Measurements from ENCODE around the gene MTHFSD.

Gene MTHFSD

GRCh38 chr16:86510465-86511261 is 44.4 kb downstream of the MTHFSD start, which contains the start of gene FOXF1:
TSS of gene FOXF1 (plus strand) at chr16:86510527. CDS start at chr16:86510570, 43 bp downstream.
- DNase-seq: no peak

GRCh38 chr16:86509759-86510464 is 45.1 kb downstream of the MTHFSD start:
- no peak for DNase-seq

- DNase-seq: no peak
These were observed 45.9 kb downstream of the MTHFSD start for GRCh38 chr16:86508947-86509758.

GRCh38 chr16:86508028-86508946 is 46.7 kb downstream of the MTHFSD start:
- no peak for DNase-seq

- no peak for DNase-seq
These were observed 47.6 kb downstream of the MTHFSD start for GRCh38 chr16:86507173-86508027.

GRCh38 chr16:86505899-86506864 is 48.9 kb downstream of the MTHFSD start:
- no peak for DNase-seq

GRCh38 chr16:86505185-86505898 is 49.7 kb downstream of the MTHFSD start:
- no peak for DNase-seq

GRCh38 chr16:86504315-86505184 is 50.5 kb downstream of the MTHFSD start:
- no peak for DNase-seq

- no peak for DNase-seq
These were observed 51.2 kb downstream of the MTHFSD start for GRCh38 chr16:86503830-86504229.

- no peak for DNase-seq
These were observed 51.9 kb downstream of the MTHFSD start for GRCh38 chr16:86502856-86503748.

- DNase-seq: no peak
These were observed 52.8 kb downstream of the MTHFSD start for GRCh38 chr16:86501989-86502855.

GRCh38 chr16:86500708-86501510 is 54.1 kb downstream of the MTHFSD start:
- DNase-seq: no peak

GRCh38 chr16:86499889-86500707 is 54.9 kb downstream of the MTHFSD start:
- no peak for DNase-seq

- no peak for DNase-seq
These were observed 55.6 kb downstream of the MTHFSD start for GRCh38 chr16:86499440-86499786.
